Inferior parietal cortex (tissue), 1 donor: ENCODE results near the gene SGSH.

Source experiments
- DNase-seq: peaks from one replicate; pipeline ENCODE4 v3.0.0-alpha.2; 2016; ENCODE audit errors: extremely low spot score

SGSH gene

GRCh38 chr17:80183581-80184422, 36.3 kb downstream of the SGSH start:
- no peak for DNase-seq

- DNase-seq = no peak
Observed at GRCh38 chr17:80182845-80183223, 37.3 kb downstream of the SGSH start.

- no peak for DNase-seq
Observed at GRCh38 chr17:80182118-80182844, 37.9 kb downstream of the SGSH start.

GRCh38 chr17:80181431-80181830, 38.7 kb downstream of the SGSH start:
- DNase-seq = no peak

- DNase-seq = no peak
Observed at GRCh38 chr17:80180192-80180591, 39.9 kb downstream of the SGSH start.

GRCh38 chr17:80177986-80178595, 42.0 kb downstream of the SGSH start:
- DNase-seq = no peak

GRCh38 chr17:80176757-80177156, 43.4 kb downstream of the SGSH start:
- no peak for DNase-seq

- DNase-seq = no peak
Observed at GRCh38 chr17:80173916-80174315, 46.2 kb downstream of the SGSH start.

GRCh38 chr17:80173126-80173525, 47.0 kb downstream of the SGSH start:
- DNase-seq = no peak

- no peak for DNase-seq
Observed at GRCh38 chr17:80171681-80172080, 48.5 kb downstream of the SGSH start.

GRCh38 chr17:80169784-80170500, 50.2 kb downstream of the SGSH start, which contains the start of gene CARD14:
Gene CARD14, plus strand, starts transcription at chr17:80170030. Its CDS starts 11,409 bp downstream, at chr17:80181439.
- DNase-seq = no peak

GRCh38 chr17:80169107-80169506, 51.0 kb downstream of the SGSH start:
- no peak for DNase-seq

- DNase-seq = no peak
Observed at GRCh38 chr17:80168371-80168770, 51.8 kb downstream of the SGSH start.

GRCh38 chr17:80166446-80166845, 53.7 kb downstream of the SGSH start:
- DNase-seq = no peak

- DNase-seq = no peak
Observed at GRCh38 chr17:80164185-80164584, 55.9 kb downstream of the SGSH start.

GRCh38 chr17:80163336-80163735, 56.8 kb downstream of the SGSH start:
- no peak for DNase-seq

- no peak for DNase-seq
Observed at GRCh38 chr17:80160536-80160935, 59.6 kb downstream of the SGSH start.
